ENCODE results near the gene OCRL.
"Not testable (repeated sequence)": the region's sequence is repeated elsewhere in the genome, so short reads cannot be mapped to it uniquely, and the experiment has no call there.

- not testable (repeated sequence) for TF ChIP-seq CTCF, POLR2A, EP300 (IDR thresholded peaks at IDR 0.05)
These were observed 33.6 kb downstream of the OCRL start for GRCh38 chrX:129573652-129574051.

Measured in upper lobe of left lung (tissue), 4 donors.